Right lobe of liver (tissue), 6 donors: ENCODE data around the gene AKAP13. TPM values are rescaled to one million over a fixed set of nuclear protein-coding genes. Genes with fewer than 3 reads are reported as not detected.

Experiments used
- ATAC-seq, 4 donors: fragments of 200-7000 bp; cut with Tn5 transposase; one replicate each; pipeline ENCODE4 v1.9.1; 2020; ENCODE audit warnings: mild to moderate bottlenecking in 4 of 4, moderate library complexity in 4 of 4
- DNase-seq, 3 donors: peaks; one replicate each; pipeline ENCODE4 v3.0.0-alpha.2; 2020
- H3K27ac ChIP-seq, 3 donors: fragments of 200-600 bp; one replicate each; pipeline ENCODE4 v1.8.0; 2022
- H3K27me3 ChIP-seq, 2 donors: fragments of 200-600 bp; one replicate each; pipeline ENCODE4 v1.8.0; 2022
- H3K36me3 ChIP-seq, 4 donors: fragments of 200-600 bp; sonication (generic) in 1 of 4; one replicate each; pipeline versions ENCODE4 v1.5.1 to v1.8.0; 2017 to 2022; ENCODE audit warnings: control low read depth in 1 of 4
- H3K4me1 ChIP-seq, 4 donors: fragments of 200-600 bp; sonication (generic) in 1 of 4; one replicate each; pipeline versions ENCODE4 v1.5.1 to v1.8.0; 2017 to 2022; ENCODE audit warnings: control low read depth in 1 of 4
- H3K4me3 ChIP-seq, 3 donors: fragments of 200-600 bp; one replicate each; pipeline ENCODE4 v1.8.0; 2022
- H3K9me3 ChIP-seq, 4 donors: fragments of 200-600 bp; sonication (generic) in 1 of 4; one replicate each; pipeline versions ENCODE4 v1.5.1 to v1.8.0; 2017 to 2022; ENCODE audit warnings: control low read depth in 1 of 4
- CTCF ChIP-seq, 4 donors: fragments of 200-600 bp in 3 of 4; fragments of 450-650 bp in 1 of 4; IDR thresholded peaks; one replicate each; pipeline versions ENCODE4 v1.5.1 to v1.8.0; 2016 to 2022; ENCODE audit warnings: antibody characterized with exemption in 4 of 4, mild to moderate bottlenecking in 2 of 4
- POLR2A ChIP-seq: fragments of 450-650 bp; IDR thresholded peaks from one replicate; pipeline ENCODE4 v1.6.1; 2017; ENCODE audit warnings: antibody characterized with exemption, mild to moderate bottlenecking
- WGBS: methylation state at CpG from one replicate; pipeline ENCODE4 v1.1.6; 2018; ENCODE audit warnings: low coverage, low lambda C conversion rate; ENCODE audit not compliant: insufficient coverage; ENCODE audit errors: missing lambda C conversion rate; 5-methylcytosine and 5-hydroxymethylcytosine counted together
- intact Hi-C, 2 donors: fragments of 100-400 bp; cut with DNase I; formaldehyde crosslinking; loops; one replicate each; pipeline versions ENCODE4 v1.11.2 to v1.14.1; 2022
- total RNA-seq, 6 experiments: library from RNA; depleted of rRNA in 2 of 6; stranded (reverse); fragments of >200 nt in 2 of 6; fragmentation: NEBNext Ultra II Directional in 3 of 6; extraction: Animal tissue kit (Norgen Biotek cat#: 25700) in 3 of 6; gene quantifications; one replicate each; pipeline versions ENCODE4 v1.1.0 to v1.2.4, GENCODE V29; 2016 to 2023
- donor health status: DM: no; HTN: yes; CAD: no.
- donor health status: DM: no; HTN: no; CAD: no.
- donor health status: DM: no; HTN: no; CAD: no.
- donor health status: DM: no; HTN: yes; CAD: no.
- donor health status: DM: no; HTN: yes; CAD: no.

Gene AKAP13
- total RNA-seq, 6 experiments from 2014 or later: 50.1 to 73.1 (median 63.9) TPM

GRCh38 chr15:85748729-85749128 lies 368.3 kb downstream of the AKAP13 start:
- TF ChIP-seq POLR2A (no peak), CTCF (IDR thresholded peaks at IDR 0.05) (peak in 1 of 4 donors; percentile 8)
- WGBS: 84% methylated on average over 8 of the region's 11 CpGs
- peak in 1 of 3 donors; percentile 41 for DNase-seq

GRCh38 chr15:85749261-85750151 lies 369.1 kb downstream of the AKAP13 start:
- Histone ChIP-seq H3K27me3 (no peaks in the 10 kb centered on the region), H3K4me1 (peaks cover 0 to 21% (median 4%) of the 10 kb centered on the region in 4 donors), H3K36me3 (peaks cover 0 to 42% (median 13%) of the 10 kb centered on the region in 4 donors), H3K27ac (peak overlapping the region in 1 of 3 donors; percentile 24), H3K4me3 (no peak overlapping the region), H3K9me3 (no peaks in the 10 kb centered on the region)
- intact Hi-C loops: loop anchor here in 1 of 2 donors (10.0 kb wide), 1 partner anchor 85 kb away; no protein-coding TSS in a partner anchor
- WGBS: 70% methylated on average over 15 of the region's 21 CpGs
- ATAC-seq: no peak
- TF ChIP-seq CTCF (IDR thresholded peaks at IDR 0.05): no peak
- no peak for TF ChIP-seq POLR2A
- DNase-seq: no peak

More at GRCh38 chr15:85748729-85749128, 368.3 kb downstream of the AKAP13 start:
- Histone ChIP-seq H3K27ac (no peak overlapping the region), H3K27me3 (no peaks in the 10 kb centered on the region), H3K36me3 (peaks cover 0 to 50% (median 18%) of the 10 kb centered on the region in 4 donors), H3K4me3 (no peak overlapping the region), H3K4me1 (peaks cover 0 to 21% (median 4%) of the 10 kb centered on the region in 4 donors), H3K9me3 (no peaks in the 10 kb centered on the region)
- intact Hi-C loops: no loop called here
- ATAC-seq: peak in 2 of 4 donors; percentile 3

GRCh38 chr15:85750319-85751290 lies 370.2 kb downstream of the AKAP13 start:
- Histone ChIP-seq H3K9me3 (no peaks in the 10 kb centered on the region), H3K27me3 (no peaks in the 10 kb centered on the region), H3K4me1 (peaks cover 0 to 21% (median 4%) of the 10 kb centered on the region in 4 donors), H3K4me3 (no peak overlapping the region), H3K36me3 (peaks cover 0 to 31% (median 3%) of the 10 kb centered on the region in 4 donors), H3K27ac (peak overlapping the region in 1 of 3 donors; percentile 24)
- peak in 1 of 3 donors; percentile 45 for DNase-seq
- intact Hi-C loops: loop anchor here in 1 of 2 donors (10.0 kb wide), 1 partner anchor 84 kb away; no protein-coding TSS in a partner anchor
- 69% methylated on average over 13 of the region's 27 CpGs for WGBS
- ATAC-seq: peak in 1 of 4 donors; percentile 8
- TF ChIP-seq POLR2A: no peak
- TF ChIP-seq CTCF (IDR thresholded peaks at IDR 0.05): no peak
